GM19438 (cell line): Measurements from ENCODE around the gene PCDHGC3.
A peak's percentile ranks its signal among the peaks of the same experiment; 100 is the strongest.

ENCODE experiments used
- ATAC-seq: cut with Tn5 transposase; IDR thresholded peaks from one replicate; pipeline ENCODE4 v1.9.1; 2021; ENCODE audit warnings: low read depth; ENCODE audit not compliant: unreplicated experiment

PCDHGC3 gene

GRCh38 chr5:141506381-141507155 is 30.8 kb downstream of the PCDHGC3 start:
- ATAC-seq, result no peak

- ATAC-seq, result peak; percentile 48
These were observed 31.8 kb downstream of the PCDHGC3 start for GRCh38 chr5:141507387-141508091.

- ATAC-seq, result no peak
These were observed 32.7 kb downstream of the PCDHGC3 start for GRCh38 chr5:141508440-141508797.

GRCh38 chr5:141508798-141509611 is 33.2 kb downstream of the PCDHGC3 start:
- ATAC-seq, result no peak

- ATAC-seq, result no peak
These were observed 34.4 kb downstream of the PCDHGC3 start for GRCh38 chr5:141510160-141510559.

GRCh38 chr5:141510850-141511601 is 35.3 kb downstream of the PCDHGC3 start:
- ATAC-seq, result no peak

GRCh38 chr5:141511771-141512325 is 36.1 kb downstream of the PCDHGC3 start:
- no peak for ATAC-seq

- ATAC-seq, result no peak
These were observed 36.7 kb downstream of the PCDHGC3 start for GRCh38 chr5:141512390-141512910.

- ATAC-seq, result no peak
These were observed 37.3 kb downstream of the PCDHGC3 start for GRCh38 chr5:141512911-141513626.

GRCh38 chr5:141513627-141514329 is 38.0 kb downstream of the PCDHGC3 start:
- no peak for ATAC-seq

GRCh38 chr5:141514330-141515133 is 38.8 kb downstream of the PCDHGC3 start:
- ATAC-seq, result no peak

GRCh38 chr5:141515141-141515540 is 39.4 kb downstream of the PCDHGC3 start:
- no peak for ATAC-seq

GRCh38 chr5:141515946-141516671 is 40.3 kb downstream of the PCDHGC3 start:
- no peak for ATAC-seq

GRCh38 chr5:141516672-141517025 is 40.9 kb downstream of the PCDHGC3 start:
- ATAC-seq, result no peak

GRCh38 chr5:141517312-141517711 is 41.5 kb downstream of the PCDHGC3 start:
- no peak for ATAC-seq

GRCh38 chr5:141517880-141518617 is 42.3 kb downstream of the PCDHGC3 start:
- ATAC-seq, result no peak

GRCh38 chr5:141518618-141519015 is 42.9 kb downstream of the PCDHGC3 start:
- no peak for ATAC-seq
